GM10248 (cell line): Measurements from ENCODE around the gene DHRS2.

ENCODE experiments used
- CTCF ChIA-PET: fragments of 300-600 bp; sonication (Branson Sonifier 250); formaldehyde crosslinking; extraction: SDS; loops from one replicate; lab custom pipeline; 2021; ENCODE audit warnings: antibody characterized with exemption; lab: Yijun Ruan, JAX
- POLR2A ChIA-PET: fragments of 350-650 bp; sonication (Branson Sonifier 250); formaldehyde crosslinking; extraction: SDS; loops from one replicate; lab custom pipeline; 2020; ENCODE audit warnings: antibody characterized with exemption; lab: Yijun Ruan, JAX
- DNase-seq: peaks from one replicate; pipeline ENCODE4 v3.0.0; 2012; ENCODE audit errors: extremely low spot score
- TF ChIP-seq, protein P1 (sequence below): IDR thresholded peaks from 2 replicates; pipeline ENCODE4 v1.5.1; 2012; ENCODE audit warnings: mild to moderate bottlenecking, low read depth; ENCODE audit errors: extremely low read depth, missing control alignments, control extremely low read depth

The DHRS2 gene

GRCh38 chr14:23694085-23694948, 58.2 kb downstream of the DHRS2 start:
- DNase-seq, result no peak
- TF ChIP-seq, protein P1, sequence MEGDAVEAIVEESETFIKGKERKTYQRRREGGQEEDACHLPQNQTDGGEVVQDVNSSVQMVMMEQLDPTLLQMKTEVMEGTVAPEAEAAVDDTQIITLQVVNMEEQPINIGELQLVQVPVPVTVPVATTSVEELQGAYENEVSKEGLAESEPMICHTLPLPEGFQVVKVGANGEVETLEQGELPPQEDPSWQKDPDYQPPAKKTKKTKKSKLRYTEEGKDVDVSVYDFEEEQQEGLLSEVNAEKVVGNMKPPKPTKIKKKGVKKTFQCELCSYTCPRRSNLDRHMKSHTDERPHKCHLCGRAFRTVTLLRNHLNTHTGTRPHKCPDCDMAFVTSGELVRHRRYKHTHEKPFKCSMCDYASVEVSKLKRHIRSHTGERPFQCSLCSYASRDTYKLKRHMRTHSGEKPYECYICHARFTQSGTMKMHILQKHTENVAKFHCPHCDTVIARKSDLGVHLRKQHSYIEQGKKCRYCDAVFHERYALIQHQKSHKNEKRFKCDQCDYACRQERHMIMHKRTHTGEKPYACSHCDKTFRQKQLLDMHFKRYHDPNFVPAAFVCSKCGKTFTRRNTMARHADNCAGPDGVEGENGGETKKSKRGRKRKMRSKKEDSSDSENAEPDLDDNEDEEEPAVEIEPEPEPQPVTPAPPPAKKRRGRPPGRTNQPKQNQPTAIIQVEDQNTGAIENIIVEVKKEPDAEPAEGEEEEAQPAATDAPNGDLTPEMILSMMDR, result no peak
- CTCF ChIA-PET, result interaction anchor here (1.0 to 1.7 kb wide), 4 partner anchors 24 to 105 kb away, joined by 3 to 5 read pairs (median 4); no protein-coding TSS in a partner anchor
- POLR2A ChIA-PET, result no interaction called here
